Trophoblast cell (in vitro differentiated cells and primary cell): ENCODE measurements around the gene SLC26A2.

Experiments used
- DNase-seq, 2 donors: peaks; one replicate each; pipeline ENCODE4 v3.0.0-alpha.2; 2016
- H2AFZ ChIP-seq: 2 replicates; pipeline ENCODE4 v1.6.1; 2013; ENCODE audit warnings: low read length, moderate library complexity, mild to moderate bottlenecking; ENCODE audit not compliant: insufficient read depth, poor library complexity
- H2AK5ac ChIP-seq: 2 replicates; pipeline ENCODE4 v1.6.1; 2013; ENCODE audit warnings: mild to moderate bottlenecking, low read length
- H2BK120ac ChIP-seq: 2 replicates; pipeline ENCODE4 v1.6.1; 2013; ENCODE audit warnings: low read length, mild to moderate bottlenecking, moderate library complexity; ENCODE audit not compliant: insufficient read depth, poor library complexity
- H2BK12ac ChIP-seq: 2 replicates; pipeline ENCODE4 v1.6.1; 2013; ENCODE audit warnings: mild to moderate bottlenecking, low read length, moderate library complexity
- H2BK5ac ChIP-seq: 2 replicates; pipeline ENCODE4 v1.6.1; 2013; ENCODE audit warnings: low read length, low read depth, moderate library complexity, mild to moderate bottlenecking; ENCODE audit not compliant: poor library complexity
- H3K14ac ChIP-seq: 2 replicates; pipeline ENCODE4 v1.6.1; 2013; ENCODE audit warnings: mild to moderate bottlenecking, low read length
- H3K18ac ChIP-seq: 2 replicates; pipeline ENCODE4 v1.6.1; 2013; ENCODE audit warnings: mild to moderate bottlenecking, low read length
- H3K23ac ChIP-seq: 2 replicates; pipeline ENCODE4 v1.6.1; 2013; ENCODE audit warnings: low read length
- H3K27ac ChIP-seq: 2 replicates; pipeline ENCODE4 v1.5.1; 2013; ENCODE audit warnings: low read depth, mild to moderate bottlenecking, inconsistent platforms, low read length, moderate library complexity
- H3K27me3 ChIP-seq: 2 replicates; pipeline ENCODE4 v1.6.1; 2013; ENCODE audit warnings: inconsistent platforms, mild to moderate bottlenecking, low read length, moderate library complexity; ENCODE audit not compliant: insufficient read depth
- H3K36me3 ChIP-seq, 2 experiments: 1 replicate in 1 of 2; 2 replicates in 1 of 2; pipeline ENCODE4 v1.6.1; 2013; ENCODE audit warnings: low read length in 2 of 2, mild to moderate bottlenecking in 2 of 2, moderate library complexity in 1 of 2; ENCODE audit not compliant: insufficient read depth in 2 of 2, control insufficient read depth in 1 of 2
- H3K4ac ChIP-seq: 2 replicates; pipeline ENCODE4 v1.6.1; 2013; ENCODE audit warnings: low read depth, mild to moderate bottlenecking, low read length, moderate library complexity
- H3K4me1 ChIP-seq, 2 experiments: 1 replicate in 1 of 2; 2 replicates in 1 of 2; pipeline ENCODE4 v1.6.1; 2013; ENCODE audit warnings: low read length in 2 of 2, mild to moderate bottlenecking in 2 of 2, moderate library complexity in 1 of 2; ENCODE audit not compliant: insufficient read depth in 2 of 2, control insufficient read depth in 1 of 2
- H3K4me2 ChIP-seq: 2 replicates; pipeline ENCODE4 v1.6.1; 2013; ENCODE audit warnings: inconsistent platforms, mild to moderate bottlenecking, low read length, moderate library complexity
- H3K4me3 ChIP-seq: 2 replicates; pipeline ENCODE4 v1.5.1; 2013; ENCODE audit warnings: mild to moderate bottlenecking, low read depth, low read length, inconsistent platforms
- H3K79me1 ChIP-seq: one replicate; pipeline ENCODE4 v1.6.1; 2013; ENCODE audit warnings: low read length
- H3K79me2 ChIP-seq: 2 replicates; pipeline ENCODE4 v1.6.1; 2013; ENCODE audit warnings: low read length, mild to moderate bottlenecking; ENCODE audit not compliant: control insufficient read depth, insufficient read depth, poor library complexity
- H3K9ac ChIP-seq: 2 replicates; pipeline ENCODE4 v1.6.1; 2013; ENCODE audit warnings: mild to moderate bottlenecking, low read length
- H3K9me3 ChIP-seq: 2 replicates; pipeline ENCODE4 v1.6.1; 2013; ENCODE audit warnings: low read depth, mild to moderate bottlenecking, control low read depth, inconsistent platforms, low read length; ENCODE audit not compliant: insufficient read depth
- H4K12ac ChIP-seq: 2 replicates; pipeline ENCODE4 v1.6.1; 2013; ENCODE audit warnings: low read depth, mild to moderate bottlenecking, low read length, moderate library complexity
- H4K8ac ChIP-seq: 2 replicates; pipeline ENCODE4 v1.6.1; 2013; ENCODE audit warnings: low read depth, mild to moderate bottlenecking, low read length, moderate library complexity
- H4K91ac ChIP-seq: one replicate; pipeline ENCODE4 v1.6.1; 2013; ENCODE audit warnings: low read depth, mild to moderate bottlenecking, low read length, moderate library complexity
- WGBS: extraction: QIAGEN DNeasy Blood & Tissue Kit; methylation state at CpG from one replicate; pipeline ENCODE4 v1.1.7; 2013; ENCODE audit warnings: missing lambda C conversion rate; ENCODE audit not compliant: insufficient read length, insufficient coverage; ENCODE audit errors: extremely low coverage; 5-methylcytosine and 5-hydroxymethylcytosine counted together

SLC26A2 gene

DNA sequence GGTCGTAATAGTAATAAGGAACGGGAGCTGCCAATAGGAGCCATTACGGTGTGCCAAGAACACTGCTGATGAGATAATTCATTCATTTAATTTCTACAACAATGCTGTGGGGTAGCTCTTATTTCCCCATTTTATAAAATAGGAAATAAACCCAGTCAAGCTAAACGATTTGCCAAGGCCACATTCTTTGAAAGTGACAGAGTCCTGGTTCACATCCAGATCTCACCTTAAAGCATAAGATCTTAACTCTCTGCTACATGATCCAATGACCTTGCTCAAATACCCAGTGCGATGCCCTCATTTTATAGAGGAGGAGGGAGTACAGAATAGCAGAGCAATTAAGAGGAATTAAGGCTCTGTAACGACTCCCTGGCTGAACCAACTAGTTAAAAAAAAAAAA lies 21.0 kb upstream of the SLC26A2 start:
- Histone ChIP-seq H2BK12ac (no peak overlapping the region), H4K8ac (no peak overlapping the region), H2BK120ac (no peak overlapping the region), H3K27me3 (no peaks in the 10 kb centered on the region), H3K9me3 (no peaks in the 10 kb centered on the region), H3K4me2 (no peak overlapping the region), H4K91ac (no peak overlapping the region), H3K4me1 (peaks cover 0 to 7% of the 10 kb centered on the region in 2 experiments), H2AFZ (no peak overlapping the region), H2BK5ac (no peak overlapping the region), H3K14ac (no peak overlapping the region), H3K4me3 (no peak overlapping the region), H3K27ac (no peak overlapping the region), H3K79me1 (no peaks in the 10 kb centered on the region), H3K79me2 (no peaks in the 10 kb centered on the region), H3K23ac (no peak overlapping the region), H3K4ac (no peak overlapping the region), H3K9ac (no peak overlapping the region), H2AK5ac (no peak overlapping the region), H3K18ac (no peak overlapping the region), H3K36me3 (no peaks in the 10 kb centered on the region), H4K12ac (no peak overlapping the region)
- DNase-seq = peak; percentile 16 to 57
- no CpG with 5 or more reads among the region's 6 CpGs for WGBS

DNA sequence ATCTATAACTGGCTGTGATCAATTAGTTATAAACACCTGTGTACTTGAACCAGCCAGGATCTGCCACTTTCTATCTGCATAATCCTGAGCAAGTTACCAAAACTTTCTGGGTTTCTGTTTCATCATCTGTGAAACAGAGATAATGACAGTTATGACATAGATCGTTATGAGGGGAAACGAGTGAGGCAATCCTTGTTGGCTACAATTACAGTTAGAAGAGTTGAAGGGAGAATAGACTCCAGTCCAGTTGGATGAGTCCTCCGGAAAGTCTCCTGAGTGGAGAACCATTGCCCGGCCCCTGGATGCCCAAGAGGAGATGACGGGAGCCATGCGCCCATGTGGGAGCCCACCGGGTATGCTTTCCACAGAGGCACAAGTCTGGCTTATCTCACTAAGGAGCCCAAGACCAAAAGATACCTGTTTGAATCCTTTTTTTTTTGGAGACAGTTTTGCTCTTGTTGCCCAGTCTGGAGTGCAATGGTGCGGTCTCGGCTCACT lies 20.4 kb upstream of the SLC26A2 start:
- no peak overlapping the region for H4K12ac ChIP-seq
- H3K27me3 ChIP-seq = no peaks in the 10 kb centered on the region
- no peak overlapping the region for H3K9ac ChIP-seq
- H3K23ac ChIP-seq = no peak overlapping the region
- DNase-seq = peak; percentile 55 to 90
- no CpG with 5 or more reads among the region's 9 CpGs for WGBS
- no peak overlapping the region for H4K91ac ChIP-seq
- no peak overlapping the region for H2BK5ac ChIP-seq
- no peak overlapping the region for H3K4me3 ChIP-seq
- no peak overlapping the region for H2AK5ac ChIP-seq
- H3K14ac ChIP-seq = no peak overlapping the region
- H3K4ac ChIP-seq = no peak overlapping the region
- no peak overlapping the region for H3K27ac ChIP-seq
- no peak overlapping the region for H3K4me2 ChIP-seq
- H4K8ac ChIP-seq = no peak overlapping the region
- no peak overlapping the region for H2BK12ac ChIP-seq
- no peaks in the 10 kb centered on the region for H3K9me3 ChIP-seq
- H3K79me1 ChIP-seq = no peaks in the 10 kb centered on the region
- no peak overlapping the region for H2AFZ ChIP-seq
- no peaks in the 10 kb centered on the region for H3K79me2 ChIP-seq
- H3K4me1 ChIP-seq = peaks cover 0 to 7% of the 10 kb centered on the region in 2 experiments
- H3K36me3 ChIP-seq = no peaks in the 10 kb centered on the region
- no peak overlapping the region for H3K18ac ChIP-seq
- H2BK120ac ChIP-seq = no peak overlapping the region

DNA sequence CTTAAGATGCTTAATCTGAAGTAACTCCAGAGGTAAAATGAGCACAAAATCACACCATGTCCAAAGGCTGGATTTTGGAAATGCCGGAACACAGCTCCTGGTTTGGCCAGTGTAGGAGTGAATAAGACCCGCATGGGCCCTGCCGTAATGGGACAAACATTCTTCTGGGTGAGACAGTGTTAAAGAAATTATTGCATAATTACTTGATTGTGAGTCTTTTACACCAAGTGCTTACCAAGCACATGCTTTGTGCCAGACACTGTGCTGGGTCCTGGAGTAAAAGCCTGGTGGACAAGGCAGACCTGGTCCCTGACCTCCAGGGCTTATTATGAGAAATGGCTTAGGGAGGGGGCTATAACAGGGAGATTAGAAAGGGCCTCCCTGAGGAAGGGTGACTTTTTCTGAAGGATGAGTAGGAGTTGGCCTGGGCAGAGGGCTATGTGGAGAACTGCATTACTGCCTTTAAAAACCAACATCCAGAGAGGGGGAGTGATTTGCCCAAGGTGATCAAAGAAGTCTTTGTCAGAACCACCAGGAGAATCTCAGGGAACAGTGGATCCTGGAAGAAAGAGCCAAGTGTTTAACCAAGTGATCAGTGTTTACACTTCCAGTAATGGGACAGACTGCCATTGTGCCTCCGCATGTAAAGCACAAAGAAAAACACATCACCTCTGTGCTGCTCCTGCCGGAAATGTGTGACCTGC lies 19.5 kb upstream of the SLC26A2 start:
- Histone ChIP-seq H4K12ac (no peak overlapping the region), H2AFZ (no peak overlapping the region), H2BK12ac (no peak overlapping the region), H4K8ac (no peak overlapping the region), H3K79me1 (no peaks in the 10 kb centered on the region), H3K4me2 (no peak overlapping the region), H3K4me3 (no peak overlapping the region), H3K79me2 (no peaks in the 10 kb centered on the region), H2BK5ac (no peak overlapping the region), H3K18ac (no peak overlapping the region), H3K4ac (no peak overlapping the region), H2AK5ac (no peak overlapping the region), H3K23ac (no peak overlapping the region), H3K27me3 (no peaks in the 10 kb centered on the region), H3K36me3 (no peaks in the 10 kb centered on the region), H3K4me1 (peaks cover 0 to 7% of the 10 kb centered on the region in 2 experiments), H4K91ac (no peak overlapping the region), H3K9me3 (no peaks in the 10 kb centered on the region), H3K27ac (no peak overlapping the region), H2BK120ac (no peak overlapping the region), H3K9ac (no peak overlapping the region), H3K14ac (no peak overlapping the region)
- WGBS = no CpG with 5 or more reads among the region's 5 CpGs
- peak; percentile 58 to 81 for DNase-seq

DNA sequence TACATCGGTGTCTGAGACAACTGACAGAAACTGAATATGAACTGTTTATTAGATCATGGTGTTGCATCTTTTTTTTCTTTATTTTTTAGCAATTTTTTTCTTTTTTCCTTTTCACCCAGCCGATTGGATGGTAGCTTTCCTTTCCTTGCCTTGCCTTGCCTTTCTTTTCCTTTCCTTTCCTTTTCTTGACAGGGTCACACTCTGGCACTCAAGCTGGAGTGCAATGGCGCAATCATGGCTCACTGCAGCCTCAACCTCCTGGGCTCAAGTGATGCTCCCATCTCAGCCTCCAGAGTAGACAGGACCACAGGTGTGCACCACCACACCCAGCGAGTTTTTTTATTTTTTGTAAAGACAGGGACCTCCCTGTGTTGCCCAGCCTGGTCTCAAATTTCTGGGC lies 18.8 kb upstream of the SLC26A2 start:
- H2AFZ ChIP-seq = no peak overlapping the region
- H3K79me2 ChIP-seq = no peaks in the 10 kb centered on the region
- peaks cover 0 to 7% of the 10 kb centered on the region in 2 experiments for H3K4me1 ChIP-seq
- no peak overlapping the region for H3K9ac ChIP-seq
- no peak overlapping the region for H2AK5ac ChIP-seq
- no peaks in the 10 kb centered on the region for H3K79me1 ChIP-seq
- H3K27me3 ChIP-seq = no peaks in the 10 kb centered on the region
- no peak overlapping the region for H3K18ac ChIP-seq
- H2BK120ac ChIP-seq = no peak overlapping the region
- H3K14ac ChIP-seq = no peak overlapping the region
- no peaks in the 10 kb centered on the region for H3K36me3 ChIP-seq
- H2BK12ac ChIP-seq = no peak overlapping the region
- H3K4ac ChIP-seq = no peak overlapping the region
- no peak for DNase-seq
- no peak overlapping the region for H3K27ac ChIP-seq
- H3K23ac ChIP-seq = no peak overlapping the region
- H3K4me3 ChIP-seq = no peak overlapping the region
- WGBS = no CpG with 5 or more reads among the region's 4 CpGs
- no peak overlapping the region for H4K91ac ChIP-seq
- no peak overlapping the region for H3K4me2 ChIP-seq
- H4K12ac ChIP-seq = no peak overlapping the region
- no peaks in the 10 kb centered on the region for H3K9me3 ChIP-seq
- H2BK5ac ChIP-seq = no peak overlapping the region
- H4K8ac ChIP-seq = no peak overlapping the region
